ENCODE data around the gene CSTF3. TPM values are rescaled to one million over a fixed set of nuclear protein-coding genes. Genes with fewer than 3 reads are reported as not detected.

The CSTF3 gene
- total RNA-seq, 1 donor from 2014 or later, result 17.9 TPM

DNA sequence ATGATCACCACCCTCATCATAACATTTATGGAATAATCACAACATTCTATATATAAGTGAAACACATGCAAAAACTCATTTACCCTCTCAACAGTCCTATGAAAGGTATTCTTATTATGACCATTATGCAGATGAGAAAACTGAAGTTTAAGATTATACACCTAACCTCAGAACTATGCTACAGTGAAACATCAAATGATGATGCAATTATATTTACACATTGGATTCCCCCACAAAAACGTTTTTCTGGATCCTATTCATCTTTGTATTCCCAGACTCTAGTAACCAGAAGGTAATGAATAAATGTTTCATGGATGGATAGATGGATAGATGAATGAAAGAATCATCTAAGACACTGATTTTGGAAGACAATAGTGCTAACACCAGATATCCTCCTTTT is 67.1 kb downstream of the CSTF3 start:
- H3K4me1 ChIP-seq, result no peaks in the 10 kb centered on the region
- H3K9me3 ChIP-seq, result no peaks in the 10 kb centered on the region
- no peak for DNase-seq
- H3K27ac ChIP-seq, result no peak overlapping the region
- H3K27me3 ChIP-seq, result no peaks in the 10 kb centered on the region
- intact Hi-C loops (cut with DNase I), result no loop called here
- H3K36me3 ChIP-seq, result peaks cover 54% of the 10 kb centered on the region
- TF ChIP-seq, protein P1, sequence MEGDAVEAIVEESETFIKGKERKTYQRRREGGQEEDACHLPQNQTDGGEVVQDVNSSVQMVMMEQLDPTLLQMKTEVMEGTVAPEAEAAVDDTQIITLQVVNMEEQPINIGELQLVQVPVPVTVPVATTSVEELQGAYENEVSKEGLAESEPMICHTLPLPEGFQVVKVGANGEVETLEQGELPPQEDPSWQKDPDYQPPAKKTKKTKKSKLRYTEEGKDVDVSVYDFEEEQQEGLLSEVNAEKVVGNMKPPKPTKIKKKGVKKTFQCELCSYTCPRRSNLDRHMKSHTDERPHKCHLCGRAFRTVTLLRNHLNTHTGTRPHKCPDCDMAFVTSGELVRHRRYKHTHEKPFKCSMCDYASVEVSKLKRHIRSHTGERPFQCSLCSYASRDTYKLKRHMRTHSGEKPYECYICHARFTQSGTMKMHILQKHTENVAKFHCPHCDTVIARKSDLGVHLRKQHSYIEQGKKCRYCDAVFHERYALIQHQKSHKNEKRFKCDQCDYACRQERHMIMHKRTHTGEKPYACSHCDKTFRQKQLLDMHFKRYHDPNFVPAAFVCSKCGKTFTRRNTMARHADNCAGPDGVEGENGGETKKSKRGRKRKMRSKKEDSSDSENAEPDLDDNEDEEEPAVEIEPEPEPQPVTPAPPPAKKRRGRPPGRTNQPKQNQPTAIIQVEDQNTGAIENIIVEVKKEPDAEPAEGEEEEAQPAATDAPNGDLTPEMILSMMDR (IDR thresholded peaks at IDR 0.05), result no peak
- no peak for ATAC-seq
- H3K4me3 ChIP-seq, result no peak overlapping the region

DNA sequence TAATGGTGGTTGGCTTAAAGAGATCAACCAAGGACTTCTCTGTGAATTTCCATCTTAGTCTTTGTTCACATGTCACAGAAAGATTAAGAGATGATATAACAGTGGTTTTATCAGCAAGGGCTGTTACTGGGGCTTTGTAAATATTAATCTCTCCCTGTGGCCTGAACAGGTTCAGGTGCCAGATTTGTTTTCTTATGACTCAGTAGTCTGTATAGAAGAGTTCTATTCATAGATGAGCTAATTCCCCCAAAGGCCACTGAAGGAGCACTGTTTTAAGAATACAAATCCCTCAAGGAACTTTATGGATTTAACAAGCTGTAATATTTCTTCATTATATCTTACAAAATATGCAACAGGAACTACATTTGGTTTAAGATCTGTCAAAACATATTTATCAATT is 71.5 kb downstream of the CSTF3 start:
- Histone ChIP-seq H3K36me3 (peaks cover 25% of the 10 kb centered on the region), H3K4me3 (no peak overlapping the region), H3K4me1 (no peaks in the 10 kb centered on the region), H3K27me3 (no peaks in the 10 kb centered on the region), H3K27ac (no peak overlapping the region), H3K9me3 (no peaks in the 10 kb centered on the region)
- intact Hi-C loops (cut with DNase I), result no loop called here
- TF ChIP-seq, protein P1 (IDR thresholded peaks at IDR 0.05), result no peak
- ATAC-seq (no peak), DNase-seq (no peak)

DNA sequence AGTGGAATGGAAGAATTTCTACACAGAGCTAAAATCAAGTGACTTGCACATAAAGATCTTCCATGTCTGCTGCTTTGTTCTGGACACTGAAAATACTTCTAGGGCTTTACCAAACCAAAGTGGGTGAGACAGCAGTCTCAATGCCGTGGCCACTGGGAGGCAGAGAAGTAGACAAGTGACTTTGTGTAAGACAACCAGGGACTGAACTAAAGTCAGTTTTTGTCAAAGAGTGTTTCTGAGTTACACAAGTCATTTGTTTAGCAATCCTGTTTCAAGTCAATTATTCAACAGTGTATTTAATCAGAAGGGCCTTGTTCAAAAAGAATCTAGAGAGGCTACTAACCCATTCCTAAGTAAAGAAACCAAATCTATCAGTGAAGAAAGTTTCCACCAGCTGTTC is 75.3 kb downstream of the CSTF3 start:
- peaks cover 51% of the 10 kb centered on the region for H3K36me3 ChIP-seq
- no peaks in the 10 kb centered on the region for H3K4me1 ChIP-seq
- H3K27ac ChIP-seq, result no peak overlapping the region
- intact Hi-C loops (cut with DNase I), result no loop called here
- H3K27me3 ChIP-seq, result no peaks in the 10 kb centered on the region
- no peak overlapping the region for H3K4me3 ChIP-seq
- peak; percentile 55 for ATAC-seq
- no peak for DNase-seq
- H3K9me3 ChIP-seq, result no peaks in the 10 kb centered on the region
- TF ChIP-seq, protein P1 (IDR thresholded peaks at IDR 0.05), result no peak

DNA sequence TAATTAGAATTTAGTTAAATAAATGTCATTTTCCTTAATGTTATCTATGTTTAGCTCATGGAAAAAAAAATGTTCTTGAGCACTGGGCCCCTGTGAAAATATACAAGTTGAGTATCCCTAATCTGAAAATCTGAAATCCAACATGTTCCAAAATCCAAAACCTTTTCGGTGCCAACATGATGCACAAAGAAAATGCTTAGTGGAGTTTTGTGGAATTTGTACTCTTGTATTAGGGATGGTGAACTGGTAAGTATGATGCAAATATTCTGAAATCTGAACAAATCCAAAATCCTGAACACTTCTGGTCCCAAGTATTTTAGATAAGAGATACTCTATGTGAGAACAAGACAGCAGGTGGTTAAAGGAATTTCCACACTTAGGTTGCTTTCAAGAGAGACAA is 77.4 kb downstream of the CSTF3 start:
- ATAC-seq (no peak), DNase-seq (no peak)
- H3K27me3 ChIP-seq, result no peaks in the 10 kb centered on the region
- peaks cover 59% of the 10 kb centered on the region for H3K36me3 ChIP-seq
- H3K4me1 ChIP-seq, result no peaks in the 10 kb centered on the region
- H3K4me3 ChIP-seq, result no peak overlapping the region
- TF ChIP-seq, protein P1 (IDR thresholded peaks at IDR 0.05), result no peak
- intact Hi-C loops (cut with DNase I), result no loop called here
- H3K9me3 ChIP-seq, result no peaks in the 10 kb centered on the region
- no peak overlapping the region for H3K27ac ChIP-seq

DNA sequence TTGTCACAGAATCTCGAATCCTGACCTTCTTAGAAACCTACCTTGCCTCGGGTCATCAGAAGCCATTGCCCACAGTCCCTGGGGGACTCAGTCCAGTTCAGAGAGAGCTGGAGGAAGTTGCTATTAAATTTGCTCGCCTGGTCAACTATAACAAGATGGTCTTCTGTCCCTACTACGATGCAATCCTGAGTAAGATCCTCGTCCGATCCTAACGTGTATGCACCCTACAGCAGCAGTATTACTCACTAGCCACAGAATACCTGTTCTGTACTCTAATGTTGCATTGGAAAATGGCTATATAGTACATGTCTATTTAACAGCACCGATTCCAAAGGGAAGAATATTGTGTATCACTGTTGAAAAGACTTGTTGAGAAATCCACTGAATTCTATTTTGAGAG is 88.8 kb downstream of the CSTF3 start:
- no peak for DNase-seq
- intact Hi-C loops (cut with DNase I), result no loop called here
- Histone ChIP-seq H3K4me1 (no peaks in the 10 kb centered on the region), H3K36me3 (peaks cover 67% of the 10 kb centered on the region), H3K27me3 (no peaks in the 10 kb centered on the region), H3K9me3 (no peaks in the 10 kb centered on the region), H3K27ac (no peak overlapping the region), H3K4me3 (no peak overlapping the region)
- TF ChIP-seq, protein P1 (IDR thresholded peaks at IDR 0.05), result no peak
- ATAC-seq, result no peak

All from upper lobe of right lung (tissue), 1 donor.